NCI-H2171 (cell line): ENCODE data around the gene IFNLR1.
A peak's percentile ranks its signal among the peaks of the same experiment; 100 is the strongest.
"Not testable (repeated sequence)": the region's sequence is repeated elsewhere in the genome, so short reads cannot be mapped to it uniquely, and the experiment has no call there.

Experiments used
- DNase-seq: peaks from one replicate; lab custom pipeline; 2025; lab: John Stamatoyannopoulos, UW

The IFNLR1 gene

GRCh38 chr1:24186993-24187790 lies at the start of gene IFNLR1:
TSS of gene IFNLR1 (minus strand) at chr1:24187289. CDS start at chr1:24187248, 41 bp downstream.
- DNase-seq, result peak; percentile 89

GRCh38 chr1:24235921-24236788 lies 49.1 kb upstream of the IFNLR1 start:
- no peak for DNase-seq

DNA sequence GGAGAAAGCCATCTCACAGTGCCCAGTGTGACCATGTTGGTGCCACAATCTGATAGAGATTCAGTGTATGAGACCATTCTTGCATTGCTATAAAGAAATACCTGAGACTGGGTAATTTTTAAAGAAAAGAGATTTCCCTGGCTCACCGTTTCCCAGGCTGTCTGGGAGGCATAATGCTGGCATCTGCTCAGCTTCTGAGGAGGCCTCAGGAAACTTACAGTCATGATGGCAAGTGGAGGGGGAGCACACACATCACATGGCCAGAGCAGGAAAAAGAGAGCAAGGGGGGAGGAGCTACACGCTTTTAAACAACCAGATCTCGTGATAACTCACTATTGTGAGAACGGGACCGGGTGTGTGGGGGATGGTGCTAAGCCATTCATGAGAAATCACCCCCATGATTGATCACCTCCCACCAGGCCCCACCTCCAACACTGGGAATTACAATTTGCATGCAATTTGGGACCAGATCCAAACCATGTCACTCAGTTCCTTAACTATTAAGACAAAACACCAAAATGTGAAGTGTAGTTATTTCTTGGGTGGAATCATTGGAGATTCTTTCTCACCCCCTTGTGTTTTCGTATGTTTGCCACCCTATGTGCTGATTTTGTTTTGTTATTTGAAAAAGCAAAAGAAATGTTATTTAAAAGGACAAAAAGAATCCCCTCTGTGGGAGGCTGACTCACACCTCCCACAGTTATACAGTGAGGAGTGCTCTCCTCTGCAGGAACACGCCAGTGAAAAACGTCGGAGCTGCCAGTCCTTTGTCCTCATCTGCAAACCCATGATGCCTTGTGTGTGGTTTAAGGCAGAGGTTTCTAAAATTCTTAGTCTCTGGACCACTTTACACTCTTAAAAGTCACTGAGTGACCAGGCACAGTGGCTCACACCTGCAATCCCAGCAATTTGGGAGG lies 46.9 kb upstream of the IFNLR1 start:
- DNase-seq, result no peak

- no peak for DNase-seq
These were observed 44.6 kb upstream of the IFNLR1 start for GRCh38 chr1:24231701-24232100.

DNA sequence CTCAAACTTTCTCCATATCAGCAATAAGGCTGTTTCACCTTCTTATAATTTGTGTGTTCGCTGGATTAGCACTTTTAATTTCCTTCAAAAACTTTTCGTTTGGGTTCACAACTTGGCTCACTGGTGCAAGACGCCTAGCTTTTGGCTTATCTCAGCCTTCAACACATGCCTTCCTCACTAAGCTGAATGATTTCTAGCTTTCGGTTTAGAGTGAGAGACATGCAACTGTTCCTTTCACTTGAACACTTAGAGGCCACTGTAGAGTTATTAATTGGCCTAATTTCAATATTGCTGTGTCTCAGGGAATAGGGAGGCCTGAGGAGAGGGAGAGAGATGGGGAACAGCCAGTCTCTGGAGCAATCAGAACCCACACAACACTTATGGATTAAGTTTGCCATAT lies 41.2 kb upstream of the IFNLR1 start:
- no peak for DNase-seq

- DNase-seq, result no peak
These were observed 39.7 kb upstream of the IFNLR1 start for GRCh38 chr1:24226749-24227148.

DNA sequence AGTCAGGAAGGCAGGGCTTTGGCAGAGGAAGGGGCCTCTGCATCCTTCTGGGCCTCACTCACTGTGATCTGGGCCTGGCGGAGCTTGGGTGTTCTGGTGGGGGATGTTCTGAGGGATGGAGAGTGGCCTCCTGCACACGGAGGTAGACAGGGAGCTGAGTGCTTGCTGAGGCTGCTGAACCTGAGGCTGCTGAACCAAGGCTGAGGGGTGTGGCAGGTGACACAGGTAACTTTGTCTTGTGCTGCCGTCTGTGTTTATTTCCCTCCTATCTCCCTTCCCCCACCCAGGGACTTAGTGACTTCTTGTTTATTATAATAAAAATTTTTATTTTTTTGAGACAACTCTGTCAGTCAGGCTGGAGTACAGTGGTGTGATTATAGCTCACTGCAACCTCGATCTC lies 37.7 kb upstream of the IFNLR1 start:
- DNase-seq, result no peak

GRCh38 chr1:24224086-24224485 lies 37.0 kb upstream of the IFNLR1 start:
- no peak for DNase-seq

GRCh38 chr1:24222793-24223192 lies 35.7 kb upstream of the IFNLR1 start:
- no peak for DNase-seq

DNA sequence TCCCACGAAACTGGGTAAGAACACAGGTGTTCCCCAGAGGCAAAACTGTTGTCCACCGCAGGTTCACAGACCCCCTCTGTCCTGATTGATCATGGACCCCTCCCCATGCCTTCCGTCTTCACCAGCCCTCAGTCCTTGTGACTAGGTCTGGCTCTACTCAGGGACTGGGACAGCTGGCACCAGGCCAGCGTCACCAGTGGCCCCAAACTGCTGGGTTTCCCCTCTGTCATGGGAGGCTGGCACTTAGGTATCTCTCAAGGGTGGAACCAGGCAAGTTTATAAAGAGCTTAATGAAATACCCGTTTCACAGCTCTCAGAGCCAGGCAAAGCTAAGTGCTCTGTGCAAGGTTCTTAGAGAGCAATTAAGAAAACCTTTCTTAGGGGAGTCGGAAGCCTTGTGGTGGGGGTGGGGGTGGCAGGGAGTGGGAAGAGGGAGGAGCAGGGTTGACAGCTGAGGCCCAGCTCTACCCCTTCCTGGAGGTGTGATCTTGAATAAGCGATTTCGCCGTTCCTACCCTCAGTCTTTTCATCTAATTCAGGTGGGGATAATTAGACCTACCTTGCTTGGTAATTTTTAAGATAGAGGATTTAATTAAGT lies 35.0 kb upstream of the IFNLR1 start:
- no peak for DNase-seq

- DNase-seq, result no peak
These were observed 34.2 kb upstream of the IFNLR1 start for GRCh38 chr1:24221246-24221645.

DNA sequence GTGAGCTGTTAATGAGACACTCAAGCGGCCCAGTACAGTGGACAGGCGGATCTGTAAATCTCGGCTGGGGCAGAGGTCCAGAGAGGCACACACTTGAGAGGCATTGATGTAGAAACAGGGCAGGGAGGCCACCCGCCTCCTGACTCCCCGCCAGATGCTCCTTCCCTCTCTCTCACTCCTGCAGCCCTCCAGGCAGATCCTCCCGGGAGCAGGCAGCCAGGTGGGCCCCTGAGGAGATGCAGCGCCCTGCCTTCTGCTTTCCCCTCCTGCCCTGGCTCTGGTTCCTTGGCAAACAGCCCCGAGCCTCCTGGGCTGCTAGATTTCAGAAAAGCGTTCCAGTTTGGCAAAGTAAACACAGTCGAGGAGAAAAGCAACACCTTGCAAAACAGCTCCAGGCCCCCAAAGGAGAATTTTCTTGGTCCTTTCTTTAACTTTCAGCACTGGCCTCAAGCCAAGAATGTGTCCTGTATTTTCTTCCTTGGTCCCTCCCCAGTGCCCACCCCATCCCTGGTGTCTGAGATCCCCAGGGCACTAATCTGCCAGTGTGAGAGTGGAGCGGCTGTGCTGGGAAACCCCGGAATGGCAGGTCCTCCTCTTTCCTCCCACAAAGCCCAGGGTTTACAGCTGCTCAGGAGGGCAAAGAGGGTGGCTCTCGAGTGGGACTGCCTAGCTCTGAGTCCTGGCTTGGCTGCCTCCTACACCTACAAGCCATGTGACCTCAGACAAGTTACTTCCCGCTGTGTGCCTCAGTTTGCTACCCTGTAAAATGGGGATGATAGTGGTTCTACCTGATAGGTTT lies 29.4 kb upstream of the IFNLR1 start:
- DNase-seq, result peak; percentile 95

DNA sequence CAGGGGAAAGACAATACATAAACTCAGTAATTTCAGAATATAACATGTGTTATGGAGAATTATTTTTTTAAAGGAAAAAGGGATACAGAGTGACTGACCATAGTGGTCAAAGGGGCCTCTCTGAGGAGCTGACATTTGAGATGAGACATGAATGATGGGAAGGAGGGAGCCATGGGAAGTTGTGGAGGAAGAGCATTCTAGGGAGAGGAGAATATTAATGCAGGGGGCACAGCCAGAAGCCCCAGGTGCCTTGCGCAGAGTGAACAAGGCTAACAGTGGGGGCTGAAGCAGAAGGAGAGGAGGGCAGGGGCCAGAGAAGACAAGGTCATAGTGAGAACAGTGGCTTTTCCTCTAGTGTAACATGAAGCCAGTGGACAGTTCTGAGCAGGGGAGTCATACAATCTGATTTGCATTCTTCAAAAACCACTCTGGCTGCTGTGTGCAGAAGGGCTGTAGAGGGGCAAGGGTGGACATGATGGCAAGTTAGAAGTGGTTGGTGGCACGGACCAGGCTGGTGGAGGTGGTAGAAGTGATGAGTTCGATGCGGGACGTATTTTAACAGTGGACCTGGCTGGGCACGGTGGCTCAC lies 28.2 kb upstream of the IFNLR1 start:
- DNase-seq, result no peak

GRCh38 chr1:24212376-24212775 lies 25.3 kb upstream of the IFNLR1 start:
- DNase-seq, result no peak

- no peak for DNase-seq
These were observed 23.1 kb upstream of the IFNLR1 start for GRCh38 chr1:24210195-24210627.

DNA sequence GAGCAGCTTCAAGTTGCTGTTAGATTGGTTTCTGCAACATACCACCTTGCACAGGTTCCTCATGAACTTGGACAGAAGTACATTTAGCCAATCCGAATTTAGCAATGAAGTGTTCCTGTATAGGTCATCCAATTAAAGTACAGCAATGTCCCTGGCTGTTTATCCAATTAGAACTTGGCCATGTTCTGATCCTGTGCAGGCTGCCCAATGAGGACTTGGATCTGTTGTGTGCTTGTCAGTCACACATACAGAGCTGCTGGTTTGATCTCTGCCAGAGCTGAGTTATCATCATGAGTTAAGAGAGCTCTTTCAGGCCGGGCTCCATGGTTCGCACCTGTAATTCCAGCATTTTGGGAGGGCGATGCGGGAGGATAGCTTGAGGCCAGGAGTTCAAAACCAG lies 22.0 kb upstream of the IFNLR1 start:
- DNase-seq, result no peak

DNA sequence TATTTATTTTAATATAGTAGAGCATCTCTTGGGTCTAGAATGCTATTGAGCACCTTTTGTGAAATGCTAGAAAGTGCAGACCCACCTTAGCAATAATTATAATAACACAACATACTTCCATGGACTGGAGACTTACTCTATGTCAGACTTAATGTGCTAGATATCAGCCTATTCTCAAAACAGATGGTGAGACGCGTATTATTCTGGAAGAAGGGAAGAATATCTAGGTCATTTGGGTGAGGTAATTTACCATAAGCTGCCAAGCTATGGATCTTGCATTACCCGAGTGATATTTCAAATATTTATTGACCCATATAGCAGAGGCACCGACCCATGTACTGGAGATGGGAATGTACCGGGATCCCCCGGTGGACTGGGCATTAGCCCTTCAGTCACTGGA lies 20.6 kb upstream of the IFNLR1 start:
- no peak for DNase-seq

- DNase-seq, result not testable (repeated sequence)
These were observed 20.3 kb upstream of the IFNLR1 start for GRCh38 chr1:24207395-24207687.

GRCh38 chr1:24206516-24207394 lies 19.7 kb upstream of the IFNLR1 start:
- peak; percentile 28 for DNase-seq

- no peak for DNase-seq
These were observed 19.0 kb upstream of the IFNLR1 start for GRCh38 chr1:24206083-24206464.
